DND-41 (cell line): ENCODE measurements around the gene GNPTG.

Source experiments
- EZH2 ChIP-seq: IDR thresholded peaks from 3 replicates; pipeline ENCODE4 v1.6.1; 2012; ENCODE audit warnings: borderline replicate concordance, low read depth, mild to moderate bottlenecking, moderate library complexity, low read length, inconsistent platforms; ENCODE audit not compliant: severe bottlenecking
- TF ChIP-seq, protein P1 (sequence below): IDR thresholded peaks from 2 replicates; pipeline ENCODE4 v1.5.1; 2012; ENCODE audit warnings: borderline replicate concordance, low read length, moderate library complexity, mild to moderate bottlenecking; ENCODE audit not compliant: poor library complexity, severe bottlenecking; ENCODE audit errors: extremely low read depth

DNA sequence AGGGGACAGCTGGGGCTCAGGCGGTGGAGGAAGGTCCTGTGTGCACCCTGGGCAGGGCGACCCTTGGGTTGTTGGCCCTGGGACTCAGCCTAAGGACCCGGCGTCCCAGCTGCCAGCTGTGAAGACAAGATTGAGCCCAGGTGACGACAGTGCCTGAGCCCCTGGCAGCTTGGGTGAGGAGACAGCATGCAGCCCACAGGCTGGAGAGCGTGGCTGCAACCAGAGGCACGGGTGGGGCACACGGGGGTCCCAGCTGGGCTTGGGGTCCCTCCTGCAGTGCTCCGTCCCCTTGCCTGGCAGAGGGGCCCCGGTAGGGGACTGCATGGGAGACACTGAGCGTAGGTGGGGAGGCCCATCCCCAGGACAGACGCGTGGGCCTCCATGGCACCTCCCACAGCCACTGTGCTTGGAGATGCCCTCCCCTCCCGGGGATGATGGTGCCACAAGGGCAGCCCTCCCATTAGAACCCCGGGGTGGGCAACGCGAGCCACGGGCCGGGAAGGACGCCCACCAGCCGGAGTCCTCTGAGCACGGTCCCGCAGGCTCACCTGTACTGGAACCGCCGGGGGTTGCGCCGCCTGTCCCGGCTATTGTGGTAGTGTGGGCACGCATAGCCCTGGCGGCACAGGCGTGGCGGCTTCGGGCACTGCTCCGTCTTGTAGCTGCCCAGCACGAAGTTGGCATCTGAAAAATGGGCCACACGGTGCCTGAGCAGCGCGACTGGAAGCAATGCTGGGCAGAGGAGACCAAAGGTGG, 47.3 kb downstream of the GNPTG start:
- TF ChIP-seq, protein P1, sequence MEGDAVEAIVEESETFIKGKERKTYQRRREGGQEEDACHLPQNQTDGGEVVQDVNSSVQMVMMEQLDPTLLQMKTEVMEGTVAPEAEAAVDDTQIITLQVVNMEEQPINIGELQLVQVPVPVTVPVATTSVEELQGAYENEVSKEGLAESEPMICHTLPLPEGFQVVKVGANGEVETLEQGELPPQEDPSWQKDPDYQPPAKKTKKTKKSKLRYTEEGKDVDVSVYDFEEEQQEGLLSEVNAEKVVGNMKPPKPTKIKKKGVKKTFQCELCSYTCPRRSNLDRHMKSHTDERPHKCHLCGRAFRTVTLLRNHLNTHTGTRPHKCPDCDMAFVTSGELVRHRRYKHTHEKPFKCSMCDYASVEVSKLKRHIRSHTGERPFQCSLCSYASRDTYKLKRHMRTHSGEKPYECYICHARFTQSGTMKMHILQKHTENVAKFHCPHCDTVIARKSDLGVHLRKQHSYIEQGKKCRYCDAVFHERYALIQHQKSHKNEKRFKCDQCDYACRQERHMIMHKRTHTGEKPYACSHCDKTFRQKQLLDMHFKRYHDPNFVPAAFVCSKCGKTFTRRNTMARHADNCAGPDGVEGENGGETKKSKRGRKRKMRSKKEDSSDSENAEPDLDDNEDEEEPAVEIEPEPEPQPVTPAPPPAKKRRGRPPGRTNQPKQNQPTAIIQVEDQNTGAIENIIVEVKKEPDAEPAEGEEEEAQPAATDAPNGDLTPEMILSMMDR, result no peak
- no peak for TF ChIP-seq EZH2
